HG03064 (cell line): ENCODE data around the gene TRIP12.
A peak's percentile ranks its signal among the peaks of the same experiment; 100 is the strongest.
"Not testable (repeated sequence)": the region's sequence is repeated elsewhere in the genome, so short reads cannot be mapped to it uniquely, and the experiment has no call there.

ENCODE experiments used
- ATAC-seq: cut with Tn5 transposase; IDR thresholded peaks from one replicate; pipeline ENCODE4 v1.9.1; 2021; ENCODE audit warnings: low read depth; ENCODE audit not compliant: unreplicated experiment

TRIP12 gene

GRCh38 chr2:229879191-229879950 is 42.4 kb downstream of the TRIP12 start:
- ATAC-seq: no peak

GRCh38 chr2:229875549-229875948 is 46.3 kb downstream of the TRIP12 start:
- ATAC-seq: no peak

- no peak for ATAC-seq
Observed at GRCh38 chr2:229874647-229875046, 47.2 kb downstream of the TRIP12 start.

GRCh38 chr2:229873123-229873581 is 48.7 kb downstream of the TRIP12 start:
- ATAC-seq: peak; percentile 92

- no peak for ATAC-seq
Observed at GRCh38 chr2:229870903-229871656, 50.7 kb downstream of the TRIP12 start.

- no peak for ATAC-seq
Observed at GRCh38 chr2:229869226-229869625, 52.6 kb downstream of the TRIP12 start.

- no peak for ATAC-seq
Observed at GRCh38 chr2:229868794-229869193, 53.0 kb downstream of the TRIP12 start.

- ATAC-seq: no peak
Observed at GRCh38 chr2:229865033-229865432, 56.8 kb downstream of the TRIP12 start.

GRCh38 chr2:229861431-229861830 is 60.4 kb downstream of the TRIP12 start:
- no peak for ATAC-seq

- ATAC-seq: no peak
Observed at GRCh38 chr2:229860334-229860733, 61.5 kb downstream of the TRIP12 start.

GRCh38 chr2:229858351-229858750 is 63.5 kb downstream of the TRIP12 start:
- no peak for ATAC-seq

- no peak for ATAC-seq
Observed at GRCh38 chr2:229857634-229858033, 64.2 kb downstream of the TRIP12 start.

GRCh38 chr2:229856413-229856812 is 65.4 kb downstream of the TRIP12 start:
- peak; percentile 90 for ATAC-seq

GRCh38 chr2:229855116-229855515 is 66.7 kb downstream of the TRIP12 start:
- no peak for ATAC-seq

GRCh38 chr2:229852565-229852964 is 69.2 kb downstream of the TRIP12 start:
- ATAC-seq: no peak

- ATAC-seq: no peak
Observed at GRCh38 chr2:229851870-229852269, 69.9 kb downstream of the TRIP12 start.

- not testable (repeated sequence) for ATAC-seq
Observed at GRCh38 chr2:229850355-229851275, 71.2 kb downstream of the TRIP12 start.

- no peak for ATAC-seq
Observed at GRCh38 chr2:229849073-229849472, 72.7 kb downstream of the TRIP12 start.

GRCh38 chr2:229843613-229844012 is 78.2 kb downstream of the TRIP12 start:
- no peak for ATAC-seq

- no peak for ATAC-seq
Observed at GRCh38 chr2:229838729-229839128, 83.1 kb downstream of the TRIP12 start.

GRCh38 chr2:229836847-229837246 is 85.0 kb downstream of the TRIP12 start:
- no peak for ATAC-seq
